Neural progenitor cell (in vitro differentiated cells): ENCODE data around the gene TPT1.

ENCODE experiments used
- CTCF ChIP-seq: fragments of 200-600 bp; sonication (generic); IDR thresholded peaks from 2 replicates; pipeline ENCODE4 v1.5.1; 2017; ENCODE audit warnings: antibody characterized with exemption, mild to moderate bottlenecking
- EZH2 ChIP-seq: fragments of 200-600 bp; sonication (generic); IDR thresholded peaks from 2 replicates; pipeline ENCODE4 v1.6.1; 2017; ENCODE audit warnings: antibody characterized with exemption, mild to moderate bottlenecking, moderate library complexity
- EZH2phosphoT487 ChIP-seq: fragments of 200-600 bp; sonication (generic); IDR thresholded peaks from 2 replicates; pipeline ENCODE4 v1.6.1; 2017; ENCODE audit warnings: antibody characterized with exemption

DNA sequence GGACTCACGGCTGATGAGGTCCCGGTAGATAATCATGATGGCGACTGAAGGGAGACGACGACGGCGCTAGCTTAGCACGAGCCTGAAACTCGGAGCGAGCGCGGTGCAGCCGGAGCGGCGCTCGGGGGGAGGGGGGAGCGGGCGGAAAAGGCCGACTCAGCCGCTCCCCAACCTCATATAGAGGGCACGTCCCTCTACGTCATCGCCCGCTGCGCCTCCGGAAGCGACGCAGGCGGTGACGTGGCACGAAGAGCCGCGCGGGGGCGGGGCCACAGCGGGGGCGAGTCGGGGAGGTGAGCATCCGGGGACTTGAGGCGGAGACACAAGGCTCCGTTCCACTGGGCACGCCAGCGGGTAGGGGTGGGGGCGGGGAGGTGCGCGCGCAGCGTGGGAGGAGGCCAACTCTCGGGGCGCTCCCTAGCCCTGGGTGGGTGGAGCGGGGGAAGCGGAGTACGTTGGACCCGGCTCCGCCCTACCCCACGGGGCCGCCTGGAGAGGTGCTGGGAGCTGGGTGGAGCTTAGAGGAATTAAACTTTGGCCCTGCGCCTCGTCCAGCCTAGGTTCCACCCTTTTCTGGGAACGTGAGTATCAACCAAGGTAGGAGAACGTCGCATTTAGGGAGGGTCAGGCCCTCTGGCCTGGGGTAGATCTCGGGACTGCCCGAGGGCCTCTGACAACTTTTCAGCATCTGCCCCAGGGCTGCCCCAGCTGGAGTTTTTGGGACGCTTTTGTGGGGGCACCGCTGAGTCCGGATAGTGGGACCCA is at the start of gene TPT1:
- TF ChIP-seq EZH2 (no peak), CTCF (no peak), EZH2phosphoT487 (no peak)
